Measurements from ENCODE around the gene GID8. TPM values are rescaled to one million over a fixed set of nuclear protein-coding genes. Genes with fewer than 3 reads are reported as not detected.

GID8 gene
- total and polyA plus RNA-seq, 2 of the 13 experiments (the other 11 are each of a cell fraction or from before 2014, with no cell fraction given) = 39.6 to 59.8 TPM

GRCh38 chr20:62951143-62951895, 13.4 kb downstream of the GID8 start (continued):
- TF ChIP-seq IKZF4 (CRISPR knock-in tag; IDR thresholded peaks at IDR 0.05; ENCODE audit: borderline replicate concordance, low read depth, not compliant biosample characterization) (peak; percentile 47), KDM1A (CRISPR knock-in tag; IDR thresholded peaks at IDR 0.05) (no peak), SNAPC4 (CRISPR knock-in tag; IDR thresholded peaks at IDR 0.05) (no peak), ZNF354B (CRISPR knock-in tag; IDR thresholded peaks at IDR 0.05) (peak; percentile 41; the same call in 1 of the 2 replicates), MXD3 (CRISPR knock-in tag; IDR thresholded peaks at IDR 0.05) (0 out of 2 replicates have a peak, but pooled peaks have one; percentile 20), ZC3H13 (CRISPR knock-in tag; IDR thresholded peaks at IDR 0.05) (0 out of 2 replicates have a peak, but pooled peaks have one; percentile 1), ZNF274 (CRISPR knock-in tag; IDR thresholded peaks at IDR 0.05) (peak; percentile 68; the same call in 1 of the 2 replicates), ZSCAN21 (CRISPR knock-in tag; IDR thresholded peaks at IDR 0.05; ENCODE audit: borderline replicate concordance) (no peak), TCF7L2 (IDR thresholded peaks at IDR 0.05; ENCODE audit: low read depth, low read length) (no peak), MAFG (CRISPR knock-in tag; IDR thresholded peaks at IDR 0.05) (no peak), ZNF556 (CRISPR knock-in tag; IDR thresholded peaks at IDR 0.05; ENCODE audit: borderline replicate concordance) (0 out of 2 replicates have a peak, but pooled peaks have one; percentile 52), ZNF788 (CRISPR knock-in tag; IDR thresholded peaks at IDR 0.05; ENCODE audit: borderline replicate concordance) (no peak), ZNF598 (CRISPR knock-in tag; IDR thresholded peaks at IDR 0.05; ENCODE audit: borderline replicate concordance) (no peak), ZFYVE20 (CRISPR knock-in tag; IDR thresholded peaks at IDR 0.05; ENCODE audit: borderline replicate concordance, low read depth) (0 out of 2 replicates have a peak, but pooled peaks have one; percentile 39), AHR (CRISPR knock-in tag; IDR thresholded peaks at IDR 0.05) (0 out of 2 replicates have a peak, but pooled peaks have one; percentile 9), ZNF343 (CRISPR knock-in tag; IDR thresholded peaks at IDR 0.05) (no peak), TBL1XR1 (IDR thresholded peaks at IDR 0.05; ENCODE audit: borderline replicate concordance, low read length, partially characterized antibody) (no peak), GTF3A (CRISPR knock-in tag; conservative IDR thresholded peaks at IDR 0.05) (no peak; the same call in 1 of the 2 replicates), ZBTB20 (CRISPR knock-in tag; IDR thresholded peaks at IDR 0.05; ENCODE audit: borderline replicate concordance, low read depth) (no peak), ZNF3 (CRISPR knock-in tag; IDR thresholded peaks at IDR 0.05) (no peak), CERS6 (CRISPR knock-in tag; IDR thresholded peaks at IDR 0.05) (no peak), ZNF547 (CRISPR knock-in tag; IDR thresholded peaks at IDR 0.05) (peak; percentile 76; the same call in 1 of the 2 replicates), MTA1 (CRISPR knock-in tag; IDR thresholded peaks at IDR 0.05; ENCODE audit: borderline replicate concordance) (peak; percentile 53; the same call in 1 of the 2 replicates), THAP11 (CRISPR knock-in tag; IDR thresholded peaks at IDR 0.05) (no peak)
